ENCODE data around the gene TEAD3. TPM values are rescaled to one million over a fixed set of nuclear protein-coding genes. Genes with fewer than 3 reads are reported as not detected.

The TEAD3 gene
- total RNA-seq, 1 experiment from 2014 or later: not detected

DNA sequence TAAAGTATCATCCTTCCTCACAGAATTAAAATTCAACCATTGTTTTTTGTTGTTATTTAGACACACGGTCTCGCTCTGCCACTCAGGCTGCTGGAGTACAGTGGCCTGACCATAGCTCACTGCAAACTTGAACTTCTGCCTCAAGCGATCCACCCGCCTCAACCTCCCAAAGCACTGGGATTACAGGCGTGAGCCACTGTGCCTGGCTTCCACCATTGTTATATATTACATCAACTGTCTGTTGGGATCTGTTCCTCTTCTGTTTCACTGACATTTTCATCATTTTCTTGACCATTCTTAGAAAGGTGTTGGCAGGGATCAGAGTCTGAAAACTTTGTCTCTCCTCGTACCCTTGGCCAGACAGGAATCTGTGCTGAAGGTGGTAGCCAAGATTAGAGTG is 37.1 kb upstream of the TEAD3 start:
- Histone ChIP-seq H3K36me3 (ENCODE audit: insufficient read depth, low read length) (no peaks in the 10 kb centered on the region), H2AFZ (ENCODE audit: low read length) (no peak overlapping the region), H4K20me1 (ENCODE audit: insufficient read depth, low read depth, low read length) (no peaks in the 10 kb centered on the region), H3K4me2 (ENCODE audit: low read depth, low read length, poor library complexity, severe bottlenecking) (no peak overlapping the region), H3K4me3 (ENCODE audit: low read length) (no peak overlapping the region), H3K27me3 (ENCODE audit: low read length) (no peaks in the 10 kb centered on the region), H3K79me2 (ENCODE audit: low read length) (no peaks in the 10 kb centered on the region), H3K4me1 (ENCODE audit: low read length) (no peaks in the 10 kb centered on the region), H3K9ac (ENCODE audit: low read length) (no peak overlapping the region), H3K27ac (ENCODE audit: low read length) (no peak overlapping the region), H3K9me3 (ENCODE audit: low read length) (no peaks in the 10 kb centered on the region), H3K9me2 (replicated peaks; ENCODE audit: insufficient read depth, low read length) (no peaks in the 10 kb centered on the region)
- peak; percentile 20 for DNase-seq

DNA sequence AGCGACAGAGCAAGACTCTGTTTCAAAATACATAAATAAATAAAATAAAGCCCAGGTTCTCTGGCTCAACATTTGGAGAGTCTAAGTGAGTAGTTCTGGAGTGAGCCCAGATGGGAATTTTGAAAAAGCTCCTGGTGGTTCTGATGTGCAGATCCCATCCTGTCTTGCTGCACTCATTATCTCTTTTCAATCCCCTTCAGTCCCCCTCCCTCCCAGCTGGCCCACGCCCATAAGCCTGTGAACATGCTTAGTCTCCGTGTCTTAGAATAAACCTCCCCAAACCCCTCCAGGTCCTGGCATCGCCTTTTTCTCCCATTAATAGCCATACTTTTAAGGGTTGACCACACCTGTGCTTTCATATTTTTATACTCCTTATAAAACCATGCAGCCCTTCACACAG is 35.2 kb upstream of the TEAD3 start:
- Histone ChIP-seq H3K9ac (ENCODE audit: low read length) (no peak overlapping the region), H3K9me2 (replicated peaks; ENCODE audit: insufficient read depth, low read length) (no peaks in the 10 kb centered on the region), H2AFZ (ENCODE audit: low read length) (no peak overlapping the region), H3K4me1 (ENCODE audit: low read length) (no peaks in the 10 kb centered on the region), H3K9me3 (ENCODE audit: low read length) (no peaks in the 10 kb centered on the region), H4K20me1 (ENCODE audit: insufficient read depth, low read depth, low read length) (no peaks in the 10 kb centered on the region), H3K27ac (ENCODE audit: low read length) (no peak overlapping the region), H3K4me2 (ENCODE audit: low read depth, low read length, poor library complexity, severe bottlenecking) (no peak overlapping the region), H3K36me3 (ENCODE audit: insufficient read depth, low read length) (no peaks in the 10 kb centered on the region), H3K4me3 (ENCODE audit: low read length) (no peak overlapping the region), H3K27me3 (ENCODE audit: low read length) (no peaks in the 10 kb centered on the region), H3K79me2 (ENCODE audit: low read length) (no peaks in the 10 kb centered on the region)
- no peak for DNase-seq

DNA sequence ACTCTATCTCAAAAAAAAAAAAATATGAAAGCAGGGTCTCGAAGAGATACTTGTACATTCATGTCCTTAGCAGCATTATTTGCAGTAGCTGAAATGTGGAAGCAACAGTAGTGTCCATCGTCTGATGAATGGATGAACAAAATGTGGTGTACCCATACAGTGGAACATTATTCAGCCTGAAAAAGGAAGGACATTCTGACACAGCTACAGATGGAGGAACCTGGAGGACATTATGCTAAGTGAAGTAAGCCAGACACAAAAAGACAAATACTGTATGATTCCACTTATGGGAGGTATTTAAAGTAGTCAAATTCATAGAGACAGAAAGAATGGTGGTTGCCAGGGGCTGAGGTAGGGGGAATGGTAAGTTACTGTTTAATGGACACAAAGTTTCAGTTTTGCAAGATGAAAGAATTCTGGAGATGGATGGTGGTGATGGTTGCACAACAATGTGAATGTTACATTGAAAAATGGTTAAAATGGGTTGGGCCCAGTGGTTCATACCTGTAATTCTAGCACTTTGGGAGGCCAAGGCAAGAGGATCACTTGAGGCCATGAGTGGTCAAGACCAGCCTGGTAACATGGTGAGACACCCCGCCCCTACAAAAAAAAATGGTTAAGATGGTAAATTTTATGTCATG is 27.6 kb upstream of the TEAD3 start:
- peaks cover 3% of the 10 kb centered on the region; the same call in 1 of the 2 replicates for H3K4me1 ChIP-seq (ENCODE audit: low read length)
- no peak overlapping the region for H3K4me3 ChIP-seq (ENCODE audit: low read length)

DNA sequence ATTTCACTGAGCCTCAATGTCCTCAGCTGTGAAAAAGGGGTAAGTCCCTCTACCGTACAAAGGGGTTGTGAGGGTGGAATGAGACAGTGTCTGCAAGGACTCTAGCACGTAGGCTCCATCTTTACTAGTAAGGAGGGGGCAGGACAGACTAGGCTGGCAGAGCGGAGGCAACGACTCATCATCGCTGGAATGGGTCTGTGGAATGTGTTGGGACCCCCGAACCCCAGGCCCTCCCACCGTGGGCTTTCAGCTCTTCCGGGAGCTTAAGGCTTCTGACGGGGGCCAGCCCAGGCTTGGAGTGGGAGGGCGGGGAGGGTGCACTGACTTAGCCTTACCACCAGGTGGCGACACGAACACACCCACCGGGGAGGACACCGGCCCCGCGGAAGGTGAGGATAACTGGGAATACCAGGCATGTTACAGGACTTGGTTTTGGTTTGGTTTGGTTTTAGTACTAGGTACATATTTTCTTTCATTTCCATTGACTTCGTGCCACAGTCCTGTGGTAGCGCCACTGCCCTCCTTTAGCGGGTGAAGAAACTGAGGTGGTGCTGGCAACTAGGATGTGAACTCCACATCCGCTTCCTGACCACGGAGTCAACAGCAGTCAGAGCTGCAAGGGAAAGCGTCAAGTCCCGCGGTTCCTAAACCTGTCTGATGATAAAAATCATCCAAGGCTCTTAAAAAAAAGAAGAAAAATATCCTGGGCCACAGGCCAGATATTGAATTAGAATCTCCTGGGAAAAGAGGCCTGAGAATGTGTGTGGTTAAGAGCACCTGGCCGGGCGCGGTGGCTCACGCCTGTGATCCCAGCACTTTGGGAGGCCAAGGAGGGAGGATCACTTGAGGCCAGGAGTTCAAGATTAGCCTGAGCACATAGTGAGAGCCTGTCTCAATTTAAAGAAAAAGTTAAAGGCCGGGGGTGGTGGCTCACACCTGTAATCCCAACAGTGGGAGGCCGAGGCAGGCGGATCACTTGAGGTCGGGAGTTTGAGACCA is 26.1 kb upstream of the TEAD3 start:
- Histone ChIP-seq H3K9me2 (replicated peaks; ENCODE audit: insufficient read depth, low read length) (no peaks in the 10 kb centered on the region), H3K4me3 (ENCODE audit: low read length) (no peak overlapping the region), H3K27ac (ENCODE audit: low read length) (no peak overlapping the region), H3K79me2 (ENCODE audit: low read length) (no peaks in the 10 kb centered on the region), H3K4me1 (ENCODE audit: low read length) (peaks cover 3% of the 10 kb centered on the region; the same call in 1 of the 2 replicates), H3K36me3 (ENCODE audit: insufficient read depth, low read length) (no peaks in the 10 kb centered on the region), H3K4me2 (ENCODE audit: low read depth, low read length, poor library complexity, severe bottlenecking) (no peak overlapping the region), H3K27me3 (ENCODE audit: low read length) (no peaks in the 10 kb centered on the region), H2AFZ (ENCODE audit: low read length) (peak overlapping the region; percentile 84; the same call in 1 of the 2 replicates), H4K20me1 (ENCODE audit: insufficient read depth, low read depth, low read length) (no peaks in the 10 kb centered on the region), H3K9me3 (ENCODE audit: low read length) (no peaks in the 10 kb centered on the region), H3K9ac (ENCODE audit: low read length) (no peak overlapping the region)
- DNase-seq: peak; percentile 79

More for the DNA sequence above, 27.6 kb upstream of the TEAD3 start:
- H3K36me3 ChIP-seq (ENCODE audit: insufficient read depth, low read length): no peaks in the 10 kb centered on the region
- no peak overlapping the region for H3K9ac ChIP-seq (ENCODE audit: low read length)
- no peaks in the 10 kb centered on the region for H3K79me2 ChIP-seq (ENCODE audit: low read length)
- no peaks in the 10 kb centered on the region for H3K9me3 ChIP-seq (ENCODE audit: low read length)
- H3K9me2 ChIP-seq (replicated peaks; ENCODE audit: insufficient read depth, low read length): no peaks in the 10 kb centered on the region
- no peaks in the 10 kb centered on the region for H4K20me1 ChIP-seq (ENCODE audit: insufficient read depth, low read depth, low read length)
- no peak overlapping the region for H3K4me2 ChIP-seq (ENCODE audit: low read depth, low read length, poor library complexity, severe bottlenecking)
- peak; percentile 29 for DNase-seq
- H3K27ac ChIP-seq (ENCODE audit: low read length): no peak overlapping the region
- no peaks in the 10 kb centered on the region for H3K27me3 ChIP-seq (ENCODE audit: low read length)
- H2AFZ ChIP-seq (ENCODE audit: low read length): no peak overlapping the region

DNA sequence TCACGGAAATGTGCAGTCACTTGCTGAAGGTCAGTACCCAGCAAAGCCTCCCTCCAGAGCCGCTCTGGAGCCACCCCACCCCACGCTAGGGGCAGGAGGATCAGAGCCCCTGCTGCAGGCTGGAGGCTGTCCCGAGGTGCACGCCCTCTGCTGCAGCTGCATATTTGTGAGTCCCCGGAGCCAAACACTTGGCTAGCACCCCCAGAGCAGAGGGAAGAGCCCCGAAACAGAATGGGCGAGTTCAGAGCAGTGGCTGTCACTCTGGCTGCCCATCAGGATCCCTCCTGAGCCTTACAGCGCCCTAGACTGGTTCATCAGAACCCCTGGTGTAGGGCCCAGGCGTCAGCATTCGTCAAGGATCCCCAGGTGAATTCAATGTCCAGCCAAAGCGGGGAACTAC is 25.3 kb upstream of the TEAD3 start:
- Histone ChIP-seq H3K79me2 (ENCODE audit: low read length) (no peaks in the 10 kb centered on the region), H3K9me3 (ENCODE audit: low read length) (no peaks in the 10 kb centered on the region), H3K36me3 (ENCODE audit: insufficient read depth, low read length) (no peaks in the 10 kb centered on the region), H3K9ac (ENCODE audit: low read length) (no peak overlapping the region), H4K20me1 (ENCODE audit: insufficient read depth, low read depth, low read length) (no peaks in the 10 kb centered on the region), H3K4me2 (ENCODE audit: low read depth, low read length, poor library complexity, severe bottlenecking) (no peak overlapping the region), H3K27ac (ENCODE audit: low read length) (no peak overlapping the region), H3K4me1 (ENCODE audit: low read length) (peaks cover 3% of the 10 kb centered on the region; the same call in 1 of the 2 replicates), H3K9me2 (replicated peaks; ENCODE audit: insufficient read depth, low read length) (no peaks in the 10 kb centered on the region), H2AFZ (ENCODE audit: low read length) (peak overlapping the region; percentile 84; the same call in 1 of the 2 replicates), H3K27me3 (ENCODE audit: low read length) (no peaks in the 10 kb centered on the region), H3K4me3 (ENCODE audit: low read length) (no peak overlapping the region)
- DNase-seq: peak; percentile 32

DNA sequence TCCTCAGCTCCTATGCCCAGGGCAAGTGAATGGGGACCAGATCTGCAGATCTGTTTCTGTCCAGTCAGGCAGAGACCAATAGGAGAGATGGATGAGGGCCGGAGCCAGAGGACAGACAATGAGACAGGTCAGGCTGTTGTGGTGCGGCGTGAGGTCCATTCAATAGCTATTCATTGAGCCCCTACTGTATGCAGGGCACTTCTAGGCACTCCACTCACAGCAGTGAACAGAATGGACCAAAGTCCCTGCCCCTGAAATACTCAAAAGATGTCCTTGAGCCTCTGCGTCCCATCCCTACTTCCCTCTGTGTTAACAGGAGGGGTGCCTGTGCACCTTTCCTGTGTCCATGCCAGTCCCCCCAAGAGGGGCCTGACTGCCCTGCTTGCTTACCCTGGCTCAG is 24.4 kb upstream of the TEAD3 start:
- Histone ChIP-seq H3K36me3 (ENCODE audit: insufficient read depth, low read length) (no peaks in the 10 kb centered on the region), H3K79me2 (ENCODE audit: low read length) (no peaks in the 10 kb centered on the region), H3K9me3 (ENCODE audit: low read length) (no peaks in the 10 kb centered on the region), H4K20me1 (ENCODE audit: insufficient read depth, low read depth, low read length) (no peaks in the 10 kb centered on the region), H3K9ac (ENCODE audit: low read length) (no peak overlapping the region), H3K9me2 (replicated peaks; ENCODE audit: insufficient read depth, low read length) (no peaks in the 10 kb centered on the region), H3K4me1 (ENCODE audit: low read length) (peaks cover 7% of the 10 kb centered on the region; the same call in 1 of the 2 replicates), H3K27me3 (ENCODE audit: low read length) (no peaks in the 10 kb centered on the region), H3K4me2 (ENCODE audit: low read depth, low read length, poor library complexity, severe bottlenecking) (no peak overlapping the region), H3K27ac (ENCODE audit: low read length) (no peak overlapping the region), H3K4me3 (ENCODE audit: low read length) (no peak overlapping the region), H2AFZ (ENCODE audit: low read length) (no peak overlapping the region)
- no peak for DNase-seq

DNA sequence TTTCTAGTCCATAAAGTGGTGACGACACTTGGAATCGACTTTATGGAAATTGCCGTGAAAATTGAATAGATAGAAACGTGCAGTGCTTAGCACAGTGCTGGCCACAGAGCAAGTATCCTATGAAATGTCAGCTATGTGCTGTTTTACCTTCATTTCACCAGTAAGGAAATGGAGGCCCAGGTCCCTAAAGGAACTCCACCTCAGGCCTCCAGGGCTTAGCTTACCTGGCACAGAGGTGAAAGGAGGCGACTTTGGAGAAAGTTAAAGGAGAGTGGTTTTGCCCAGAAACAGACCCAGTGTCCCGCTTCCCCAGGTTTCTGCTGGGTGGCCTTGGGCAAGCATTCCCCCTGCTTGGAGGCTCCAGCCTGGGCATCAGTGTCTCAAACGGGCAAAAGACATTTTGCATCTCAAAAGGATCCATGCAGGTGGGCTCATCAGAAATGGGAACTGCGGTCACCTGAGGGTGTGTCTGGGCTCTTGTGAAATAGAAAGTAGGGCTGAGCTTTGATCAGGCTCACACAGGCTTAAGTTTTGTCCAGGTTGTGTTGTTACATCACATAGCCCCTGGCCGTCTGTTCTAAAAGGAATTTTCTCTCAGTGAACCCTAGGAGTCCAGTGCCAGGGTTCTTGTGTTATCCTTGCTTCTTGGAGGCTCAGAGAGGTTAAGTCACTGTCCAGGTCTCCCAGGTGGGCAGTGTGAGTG is 22.6 kb upstream of the TEAD3 start:
- Histone ChIP-seq H3K4me3 (ENCODE audit: low read length) (no peak overlapping the region), H3K36me3 (ENCODE audit: insufficient read depth, low read length) (no peaks in the 10 kb centered on the region), H3K9me3 (ENCODE audit: low read length) (no peaks in the 10 kb centered on the region), H3K9ac (ENCODE audit: low read length) (no peak overlapping the region), H3K4me1 (ENCODE audit: low read length) (peaks cover 7% of the 10 kb centered on the region; the same call in 1 of the 2 replicates), H4K20me1 (ENCODE audit: insufficient read depth, low read depth, low read length) (no peaks in the 10 kb centered on the region), H3K79me2 (ENCODE audit: low read length) (no peaks in the 10 kb centered on the region), H3K9me2 (replicated peaks; ENCODE audit: insufficient read depth, low read length) (no peaks in the 10 kb centered on the region), H3K4me2 (ENCODE audit: low read depth, low read length, poor library complexity, severe bottlenecking) (no peak overlapping the region), H3K27me3 (ENCODE audit: low read length) (no peaks in the 10 kb centered on the region), H3K27ac (ENCODE audit: low read length) (no peak overlapping the region), H2AFZ (ENCODE audit: low read length) (no peak overlapping the region)
- DNase-seq: peak; percentile 37
